Measurements from ENCODE around the gene GFRA1.

GFRA1 gene

DNA sequence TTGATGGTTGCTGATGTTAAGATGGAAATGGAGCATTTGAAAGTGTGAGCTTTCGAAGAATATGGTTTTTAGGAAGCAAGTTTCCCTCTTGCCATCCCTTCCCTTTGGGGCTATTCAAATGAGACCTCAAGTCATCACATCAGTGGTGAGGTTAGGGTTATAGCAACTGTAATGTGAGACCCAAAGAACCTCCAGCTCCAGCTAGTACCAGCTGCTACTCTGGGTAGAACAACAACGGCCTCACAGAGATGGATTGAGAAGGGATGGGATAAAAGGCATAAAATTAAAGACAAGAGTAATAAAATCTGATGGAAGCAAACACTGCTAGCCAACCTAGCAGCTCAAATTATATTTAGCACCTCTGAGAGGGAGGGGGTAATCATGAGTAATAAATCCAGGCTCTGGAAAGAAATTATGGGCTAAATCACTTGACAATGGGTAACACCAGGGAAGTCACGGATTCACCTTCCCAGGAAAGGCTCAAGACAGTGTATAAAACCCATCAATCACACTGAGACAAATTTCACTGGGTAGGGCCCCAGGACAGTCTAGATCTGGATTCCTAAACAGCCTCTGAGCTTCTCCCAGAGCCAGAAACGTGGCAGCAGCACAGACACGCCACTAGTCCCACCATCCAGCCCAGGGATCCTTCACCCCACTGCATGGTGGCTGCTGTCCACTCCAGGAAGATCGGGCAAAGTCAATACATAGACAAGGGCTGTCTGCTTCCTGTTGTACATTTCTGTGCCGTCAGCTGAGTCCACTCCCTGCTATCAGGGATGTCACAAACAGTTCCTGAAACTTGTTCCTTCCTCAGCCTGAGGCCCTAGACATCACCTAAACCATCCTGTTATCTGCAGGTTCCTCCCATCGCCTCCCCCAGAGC is 151.1 kb downstream of the GFRA1 start:
- DNase-seq = no peak

DNA sequence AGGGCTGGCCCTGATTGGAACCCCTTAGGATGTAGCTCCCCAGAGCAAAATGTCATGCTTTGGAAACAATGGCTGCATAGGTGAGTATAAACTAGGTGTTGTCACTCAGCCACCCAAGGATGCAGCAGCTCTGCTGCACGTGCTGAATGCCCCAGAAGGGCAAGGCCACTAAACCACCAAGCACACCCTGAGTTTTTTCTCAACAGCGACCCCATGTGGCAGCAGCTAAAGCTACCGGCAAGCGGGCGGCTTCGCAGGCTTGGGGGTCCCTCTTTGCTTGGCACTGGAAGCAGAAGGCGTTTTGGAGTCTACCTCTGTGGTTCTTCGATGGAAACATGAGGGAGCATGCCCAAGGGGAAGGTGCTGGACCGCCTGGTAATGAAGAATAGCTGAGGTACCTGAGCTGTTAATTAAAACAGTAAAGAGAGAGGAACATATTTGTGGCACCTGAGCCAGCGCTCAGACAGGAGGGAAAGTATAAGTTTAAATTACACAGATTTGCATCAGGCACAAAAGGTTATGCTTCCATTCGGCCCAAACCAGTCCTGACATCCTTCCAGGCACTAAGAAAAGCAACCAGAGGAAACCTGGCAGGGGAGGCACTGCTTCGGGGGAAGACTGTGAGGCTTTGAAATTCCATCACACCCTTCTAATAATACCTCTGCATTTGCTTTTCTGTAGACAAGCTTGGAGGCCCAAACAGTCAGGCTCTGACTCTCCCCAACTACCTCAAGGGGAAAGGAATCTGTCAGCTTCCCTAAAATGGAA is 152.1 kb downstream of the GFRA1 start:
- no peak for DNase-seq

DNA sequence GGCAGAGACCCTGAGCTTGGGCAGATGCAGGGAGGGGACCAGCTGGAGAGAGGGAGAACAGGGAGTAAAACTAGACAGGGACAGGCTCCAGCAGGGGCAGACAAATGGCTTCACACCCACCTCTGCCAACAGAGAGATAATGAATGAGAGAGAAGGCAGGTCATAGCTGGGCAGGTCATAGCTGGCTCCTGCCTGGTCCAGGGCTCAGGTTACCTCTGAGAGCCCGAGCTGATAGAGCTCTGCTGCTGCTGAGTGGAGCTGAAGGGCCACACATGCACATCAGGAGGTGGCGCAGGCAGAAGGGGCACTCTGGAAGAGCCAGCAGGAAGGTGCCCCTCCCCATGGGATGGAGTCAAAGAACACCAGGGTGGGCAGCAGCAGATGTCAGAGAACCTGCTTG is 154.2 kb downstream of the GFRA1 start:
- DNase-seq = no peak

DNA sequence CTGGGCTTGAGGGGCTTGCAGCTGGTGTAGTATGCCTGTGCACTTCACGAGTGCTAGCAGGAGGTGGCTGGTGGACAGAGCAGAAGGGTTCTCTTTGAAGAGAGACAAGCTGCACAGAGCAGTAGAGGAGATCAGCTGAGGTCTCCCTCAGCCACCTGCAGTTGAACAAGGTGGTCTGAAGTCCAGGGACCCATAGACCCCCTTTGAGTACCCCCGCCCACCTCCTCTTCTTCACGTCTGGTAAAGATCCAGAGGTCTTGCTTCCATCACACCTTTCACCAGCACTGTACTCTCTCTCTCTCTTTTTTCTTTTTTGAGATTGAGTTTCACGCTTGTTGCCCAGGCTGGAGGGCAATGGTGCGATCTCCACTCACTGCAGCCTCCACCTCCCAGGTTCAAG is 157.2 kb downstream of the GFRA1 start:
- DNase-seq = no peak

DNA sequence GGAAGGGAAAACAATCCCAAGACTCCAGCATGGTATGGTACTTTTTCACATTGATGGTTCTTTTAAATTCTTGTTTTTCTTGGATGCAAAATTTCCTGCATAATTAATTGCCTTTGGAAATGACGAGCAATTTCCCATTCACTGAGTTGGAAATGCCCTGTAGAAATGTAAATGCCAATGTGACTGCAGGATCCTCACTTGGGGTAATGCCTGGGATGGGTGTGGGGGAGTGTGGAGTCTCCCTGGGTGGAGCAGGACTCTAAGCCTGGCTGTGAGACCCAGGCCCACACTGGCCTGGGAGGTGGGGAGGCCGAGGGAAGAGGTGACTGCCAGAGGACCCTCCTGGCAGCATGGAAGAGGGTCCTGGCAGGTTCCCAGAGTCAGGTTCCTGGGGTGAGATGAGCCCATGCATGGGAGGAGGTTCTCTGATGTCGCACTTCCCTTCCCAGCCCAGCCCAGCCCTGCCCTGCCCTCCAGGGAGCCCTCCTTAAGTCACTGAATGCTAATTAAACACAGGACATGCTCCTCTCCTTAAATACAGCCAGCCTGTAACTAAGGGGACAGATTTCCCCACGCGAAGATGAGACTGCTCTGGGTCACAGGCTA is 157.9 kb downstream of the GFRA1 start:
- no peak for DNase-seq

DNA sequence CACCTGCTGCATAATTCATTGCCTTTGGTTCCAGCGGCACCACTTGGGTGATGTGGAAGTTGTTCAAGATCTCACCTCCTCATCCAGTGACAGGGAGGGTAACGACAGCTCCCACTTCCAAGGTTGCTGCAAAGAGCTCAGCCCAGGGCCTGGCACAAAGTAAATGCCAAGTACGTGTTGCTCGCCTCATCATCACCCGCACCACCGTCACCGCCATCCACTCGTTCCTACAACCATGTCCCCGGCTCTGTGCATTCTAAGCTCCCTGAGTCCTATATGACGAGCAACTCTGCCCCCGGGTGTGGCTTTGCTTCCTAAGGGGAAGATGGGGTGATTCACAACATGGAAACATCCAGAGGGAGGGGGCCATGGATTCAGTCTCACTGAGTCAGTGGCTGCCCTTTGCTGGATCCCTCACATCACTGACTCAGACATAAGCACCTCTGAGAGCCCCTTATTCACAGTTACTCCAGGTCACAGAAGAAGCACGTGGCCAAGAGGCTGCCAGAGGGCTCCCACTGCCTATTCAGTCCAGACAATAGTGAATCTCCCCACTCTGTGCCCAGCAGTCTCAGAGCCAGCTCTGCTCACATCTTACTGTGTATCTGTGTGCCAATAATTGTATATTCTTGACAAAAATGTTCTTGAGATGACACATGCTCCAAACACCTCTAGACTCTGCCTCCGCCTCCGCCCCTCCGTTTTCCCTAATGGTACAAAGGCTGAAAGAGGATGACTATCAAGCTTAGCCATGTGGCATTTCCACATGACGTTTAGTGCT is 159.1 kb downstream of the GFRA1 start:
- DNase-seq = no peak

DNA sequence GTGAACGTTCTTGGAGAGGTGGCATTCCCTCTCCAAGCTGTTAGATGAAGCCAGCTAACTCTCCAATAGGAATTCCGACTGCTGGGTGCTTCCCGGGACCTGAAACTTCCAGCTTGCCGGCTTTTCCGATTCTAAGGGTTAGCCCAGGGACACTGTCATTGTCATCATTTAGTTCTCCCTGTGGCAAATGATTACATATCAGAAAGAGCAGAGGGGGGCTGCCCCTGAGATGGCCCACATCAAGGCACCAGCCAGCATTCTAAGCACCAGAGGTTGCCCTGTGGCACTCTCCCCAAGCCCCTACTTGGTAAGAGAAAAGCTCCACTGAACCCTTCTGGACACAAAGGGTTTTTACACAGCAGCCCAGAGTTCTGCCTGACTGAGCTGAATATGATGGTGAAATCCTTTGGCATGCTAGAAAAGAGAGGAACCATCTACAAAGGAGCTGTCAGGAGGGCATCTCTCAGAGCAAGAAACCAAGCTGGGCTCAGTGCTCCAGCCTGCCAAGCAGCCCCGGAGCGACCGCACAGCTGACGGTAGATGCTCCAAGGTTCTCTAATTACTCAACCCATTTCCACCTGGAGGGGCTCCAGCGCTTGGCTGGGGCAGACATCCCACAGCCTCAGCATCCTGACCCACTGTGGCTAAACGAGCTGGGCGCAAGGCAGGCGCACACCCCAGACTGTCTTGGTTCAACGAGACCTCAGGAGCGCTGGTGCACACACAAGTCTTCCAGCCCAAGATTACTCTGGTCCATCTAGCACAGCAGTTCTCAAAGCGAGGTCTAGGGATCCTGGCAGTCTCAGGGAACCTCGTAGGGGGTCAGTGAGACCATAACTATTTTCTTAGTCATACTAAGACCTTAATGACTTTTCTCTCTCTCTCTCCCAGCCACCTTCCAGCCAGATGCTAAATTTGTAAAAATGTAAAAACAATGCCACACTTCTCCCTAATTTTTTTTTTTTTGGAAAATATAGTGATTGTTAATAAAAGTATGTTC is 160.5 kb downstream of the GFRA1 start:
- peak; percentile 82 for DNase-seq

DNA sequence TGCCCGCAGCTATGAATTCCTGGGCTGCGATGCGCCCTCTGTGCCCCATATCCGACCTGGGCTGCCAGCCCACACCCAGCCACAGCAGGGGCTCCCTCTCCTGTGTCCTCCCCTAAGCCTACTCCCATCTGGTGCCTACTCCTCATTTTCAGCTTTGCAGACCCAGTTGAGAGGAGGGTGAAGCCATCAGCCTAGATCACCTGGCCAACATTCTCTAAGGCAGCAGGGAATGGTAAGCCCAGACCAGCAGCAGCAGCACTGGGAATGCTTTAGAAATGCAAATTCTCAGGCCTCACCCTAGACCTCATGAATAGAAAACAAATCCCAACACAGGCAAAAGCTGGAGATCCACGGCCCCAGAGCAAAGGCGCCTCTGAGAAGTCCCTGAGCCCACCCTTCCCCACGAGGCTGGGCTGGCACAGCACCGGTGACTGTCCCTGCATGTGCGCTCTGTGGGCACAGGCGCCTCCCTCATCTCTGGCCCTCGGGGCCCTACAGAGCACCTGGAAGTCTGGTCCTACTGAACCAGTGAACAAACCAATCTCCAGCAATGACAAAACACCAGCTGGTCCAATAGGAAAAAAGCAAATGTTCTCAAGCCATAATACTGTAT is 161.4 kb downstream of the GFRA1 start:
- no peak for DNase-seq

DNA sequence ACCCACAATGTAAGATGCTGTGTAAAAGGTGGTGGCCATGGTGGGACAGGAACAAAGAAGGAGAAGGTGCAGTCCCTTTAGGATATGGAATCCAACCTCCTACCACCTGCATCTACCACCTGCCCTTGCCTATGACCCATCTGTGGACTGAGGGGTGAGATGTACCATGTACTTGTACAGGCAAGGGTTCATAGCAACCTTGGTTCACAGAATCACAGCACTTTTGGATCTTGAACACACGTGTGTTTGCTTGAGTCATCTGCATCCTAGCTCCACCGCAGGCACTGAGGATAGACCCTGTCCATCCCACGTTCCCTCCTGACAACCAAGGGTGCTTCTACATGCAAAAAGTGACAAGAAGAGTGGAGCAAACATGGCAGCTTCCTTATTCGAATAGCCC is 162.3 kb downstream of the GFRA1 start:
- DNase-seq = no peak

DNA sequence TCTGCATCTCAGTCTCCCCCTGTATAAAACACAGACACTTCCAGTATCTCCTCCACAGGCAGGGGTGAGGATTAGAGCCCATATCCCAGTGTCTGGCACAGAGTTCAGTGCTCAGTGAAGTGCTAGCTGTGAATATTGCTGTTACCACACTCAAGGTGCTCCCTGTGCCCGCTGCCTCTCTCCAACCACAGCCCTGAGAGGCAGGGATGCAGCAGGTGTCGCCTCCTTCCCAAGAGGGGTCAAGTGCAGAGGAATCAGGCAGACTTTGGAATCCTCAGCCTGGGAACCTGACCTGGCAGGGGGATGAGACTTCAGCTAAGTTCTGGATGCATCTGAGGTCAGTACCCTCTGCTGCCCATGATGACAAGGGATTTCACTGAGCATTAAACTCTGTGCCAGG is 163.1 kb downstream of the GFRA1 start:
- DNase-seq = no peak

DNA sequence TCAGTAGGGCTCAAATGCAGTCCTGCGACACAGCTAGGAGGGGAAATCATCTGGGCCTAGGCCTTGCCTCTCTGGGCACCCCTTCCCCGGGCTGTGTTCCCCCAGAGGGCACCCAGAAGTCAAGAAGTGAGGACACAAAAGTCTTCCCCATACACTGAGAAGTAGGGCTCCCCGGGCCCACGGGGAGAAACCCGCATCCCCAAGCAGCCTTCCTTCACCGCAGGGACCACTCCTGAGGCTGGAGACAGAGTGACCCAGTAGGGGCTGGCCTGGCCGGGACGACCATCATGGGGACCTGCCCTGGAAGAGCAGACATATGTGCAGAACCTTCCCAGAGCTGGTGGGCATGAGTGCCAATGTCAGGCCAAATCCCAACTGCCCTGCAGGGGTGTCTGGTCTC is 163.5 kb downstream of the GFRA1 start:
- DNase-seq = no peak

DNA sequence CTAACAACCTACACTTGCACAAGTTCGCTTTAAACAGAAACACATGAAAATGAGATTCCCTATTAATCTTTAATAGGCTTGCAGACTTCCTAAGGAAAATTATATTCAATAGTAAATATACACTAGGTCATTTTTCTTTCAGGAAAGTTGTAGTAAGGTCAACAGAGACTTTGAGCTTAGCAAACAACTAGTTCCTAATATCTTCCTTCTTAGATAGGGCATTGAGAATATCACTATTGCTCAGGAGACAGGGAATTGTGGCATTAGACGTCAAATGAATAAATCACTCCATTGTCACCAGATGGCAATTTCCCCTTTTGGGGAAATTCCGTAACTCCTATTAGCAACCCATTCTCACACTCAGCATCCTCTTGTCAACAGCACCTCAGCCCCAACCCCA is 164.9 kb downstream of the GFRA1 start:
- DNase-seq = no peak

DNA sequence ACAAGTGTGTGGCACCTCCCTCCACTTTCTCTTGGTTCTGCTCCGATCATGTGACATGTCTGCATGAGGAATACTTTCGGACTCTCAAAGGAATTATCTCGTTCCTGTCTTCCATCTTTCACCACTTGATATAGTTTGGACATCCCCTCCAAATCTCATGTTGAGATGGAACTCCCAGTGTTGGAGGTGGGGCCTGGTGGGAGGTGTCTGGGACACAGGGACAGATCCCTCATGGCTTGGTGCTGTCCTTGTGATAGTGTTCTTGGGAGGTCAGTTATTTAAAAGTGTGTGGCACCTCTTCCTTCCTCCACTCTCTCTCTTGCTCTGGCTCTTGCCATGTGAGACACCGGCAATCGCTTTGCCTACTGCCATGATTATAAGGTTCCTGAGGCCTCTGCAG is 166.4 kb downstream of the GFRA1 start:
- DNase-seq = no peak

DNA sequence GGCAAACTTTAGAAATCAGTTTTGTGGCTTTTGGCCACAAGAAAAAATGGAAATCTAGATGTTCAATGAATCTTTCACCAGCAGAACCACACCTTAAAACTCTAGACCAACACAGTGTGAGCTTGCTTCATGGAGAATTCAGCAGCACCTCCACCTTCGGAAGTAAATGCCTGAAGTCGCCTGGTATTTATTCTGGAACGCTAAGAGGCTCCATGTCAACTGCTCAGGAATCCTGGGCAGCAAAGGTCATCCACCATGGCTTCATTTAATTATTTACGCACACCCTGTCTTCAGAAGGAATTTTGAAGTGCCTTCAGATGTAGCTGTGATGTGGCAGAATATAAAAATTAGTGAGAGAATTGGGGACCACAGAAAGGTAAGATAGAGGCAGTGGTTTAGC is 167.7 kb downstream of the GFRA1 start:
- DNase-seq = no peak

DNA sequence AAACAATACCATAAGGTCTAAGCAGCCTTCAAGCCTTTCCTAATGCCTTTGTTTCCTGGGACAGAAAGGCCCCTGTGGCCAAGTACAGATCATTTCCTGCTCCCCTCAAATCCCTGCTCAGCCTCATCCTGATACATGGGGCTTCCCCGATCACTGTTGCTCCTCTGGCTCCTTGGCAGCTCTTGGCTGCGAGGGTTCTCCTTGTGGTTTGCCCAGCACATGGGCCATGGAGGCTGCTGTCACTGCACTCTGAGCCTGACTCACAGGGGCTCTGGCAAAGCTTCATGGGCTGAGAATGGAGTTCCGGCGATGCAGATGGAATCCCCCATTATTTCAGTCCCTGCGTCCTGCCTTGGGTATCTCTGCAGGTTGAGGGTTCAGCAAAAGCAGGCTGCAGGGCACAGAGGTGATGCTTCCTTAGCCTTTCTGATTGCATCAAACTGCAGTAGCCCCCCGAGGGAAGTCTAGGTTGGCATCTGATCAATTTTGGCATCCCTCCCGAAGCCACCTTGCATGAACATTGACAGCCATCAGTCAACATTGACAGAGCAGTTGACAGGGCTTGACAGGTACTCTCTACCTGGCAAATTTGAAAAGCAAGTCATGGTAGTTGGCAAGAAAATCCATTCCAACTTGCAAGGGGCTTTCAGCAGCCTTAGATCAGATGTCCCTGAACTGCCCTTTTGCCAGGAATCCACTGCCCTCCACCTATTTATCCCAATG is 168.6 kb downstream of the GFRA1 start:
- DNase-seq = no peak

DNA sequence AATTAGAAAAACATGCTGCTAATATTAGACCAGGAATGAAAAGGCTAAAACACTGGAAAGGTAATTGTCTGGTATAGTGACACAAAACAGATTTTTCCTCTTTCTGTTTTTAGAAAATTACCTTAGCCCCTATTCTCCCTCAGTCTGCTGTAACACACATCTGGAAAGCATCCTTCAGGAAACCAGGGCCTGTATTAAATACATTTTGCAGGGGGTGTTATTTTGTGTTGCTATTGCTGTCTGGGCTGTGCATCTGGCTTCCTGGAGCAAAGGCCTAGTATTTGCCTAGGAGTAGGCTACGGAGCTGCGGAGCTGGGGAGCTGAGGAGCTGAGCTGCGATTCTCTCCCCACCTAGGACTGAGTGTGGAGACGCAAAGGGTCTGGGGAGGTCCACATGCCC is 169.3 kb downstream of the GFRA1 start:
- DNase-seq = no peak

DNA sequence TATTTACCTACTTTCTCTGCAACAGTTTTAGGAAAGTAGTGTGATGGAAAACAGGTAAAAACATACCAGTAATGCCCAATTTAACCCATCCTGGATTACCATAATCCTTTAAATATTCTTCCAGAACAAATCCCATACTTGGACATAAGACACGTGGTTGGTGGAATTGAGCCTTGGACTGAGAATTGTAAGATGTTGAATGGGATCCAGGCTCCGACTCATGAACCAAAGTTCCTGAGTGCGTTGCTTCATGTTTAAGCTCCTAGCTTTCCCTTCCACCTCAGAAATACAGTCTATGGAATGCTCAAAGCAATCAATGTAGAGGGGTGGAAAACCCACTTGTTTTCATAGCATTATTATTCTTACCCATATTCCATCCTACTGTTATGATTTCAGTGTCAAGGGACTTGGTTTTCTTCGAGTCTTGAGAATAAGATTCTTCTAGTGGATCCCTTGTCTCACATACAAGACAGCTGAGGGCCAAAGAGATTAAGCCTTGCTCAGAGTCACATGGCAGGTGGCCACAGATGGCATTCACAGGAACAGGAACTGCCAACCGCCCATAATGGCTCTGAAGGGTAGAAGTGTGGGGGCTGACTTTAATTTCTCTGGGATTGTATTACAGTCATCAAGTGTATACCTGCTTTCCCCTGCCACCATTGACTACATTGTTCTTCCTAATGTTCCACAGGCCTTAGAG is 171.2 kb downstream of the GFRA1 start:
- DNase-seq = no peak

DNA sequence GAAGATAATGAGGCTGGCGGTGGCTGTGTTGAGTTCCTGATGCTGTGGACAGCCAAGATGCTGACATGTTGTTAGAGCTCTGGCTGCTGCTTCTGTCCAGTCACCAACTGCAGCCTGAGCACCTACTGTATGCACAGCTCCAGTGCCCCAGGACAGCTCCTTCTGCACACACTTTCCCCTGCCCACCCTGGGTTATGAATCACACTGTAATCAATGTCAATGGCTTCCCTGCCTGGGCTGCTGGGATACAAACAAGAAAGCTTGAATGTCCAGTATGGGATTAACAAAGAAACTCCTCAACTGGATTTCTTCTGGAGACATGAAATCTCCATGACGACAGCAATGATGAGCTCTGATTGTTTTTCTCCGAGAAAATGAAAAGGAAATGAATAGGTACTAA is 172.0 kb downstream of the GFRA1 start:
- no peak for DNase-seq

DNA sequence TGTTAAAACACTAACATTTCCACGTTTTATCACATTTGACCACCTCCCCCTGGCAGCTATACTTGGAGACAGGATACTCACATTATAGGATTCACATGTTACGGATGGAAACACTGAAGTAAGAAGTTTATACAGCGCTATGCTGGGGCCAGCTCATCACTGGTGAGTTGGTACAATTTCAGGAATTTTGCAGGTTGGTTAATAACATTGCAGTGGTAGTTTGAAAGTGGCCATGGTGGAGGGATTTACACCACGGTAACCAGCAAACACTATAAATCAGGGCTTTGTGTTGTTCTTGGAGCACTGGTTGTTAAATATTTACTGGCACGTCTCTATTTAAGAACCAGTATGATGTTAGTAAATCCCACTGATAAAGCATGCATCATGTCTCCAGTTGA is 174.0 kb downstream of the GFRA1 start:
- no peak for DNase-seq

All from retina (tissue), 1 donor.